Ramos (cell line): ENCODE measurements around the gene TARDBP.
"Not testable (repeated sequence)": the region's sequence is repeated elsewhere in the genome, so short reads cannot be mapped to it uniquely, and the experiment has no call there.

Experiments used
- in situ Hi-C: fragments of 300-500 bp; cut with MboI; formaldehyde crosslinking; loops from one replicate; pipeline ENCODE4 v1.14.3; 2022; ENCODE audit warnings: low sequenced_read_pairs; ENCODE audit not compliant: unreplicated experiment

Gene TARDBP

DNA sequence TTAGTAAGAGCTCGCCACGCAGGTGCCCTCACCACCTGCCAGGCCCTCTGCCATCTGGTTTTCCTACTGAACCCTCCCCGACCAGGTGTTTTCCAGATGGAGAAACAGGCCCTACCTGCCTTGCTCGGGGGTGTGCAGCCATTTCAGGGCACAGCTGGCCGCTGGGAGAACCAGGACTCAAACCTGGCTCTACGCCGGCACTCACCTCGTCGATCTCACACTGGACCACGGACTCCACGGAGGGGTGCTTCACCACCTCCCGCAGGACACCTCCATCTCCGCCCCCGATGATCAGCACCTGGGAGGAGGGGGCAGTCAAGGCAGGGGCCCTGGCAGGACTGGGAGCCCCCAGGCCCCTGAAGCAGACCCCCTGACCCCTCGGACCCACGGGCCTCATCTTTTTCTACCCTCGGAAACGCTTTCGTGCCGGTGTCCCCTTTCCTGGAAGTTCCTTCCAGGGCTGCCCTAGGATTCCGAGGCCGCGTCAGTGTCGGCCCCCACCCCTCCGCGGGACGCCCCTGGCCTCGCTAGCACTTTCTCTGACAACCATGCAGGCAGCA lies 46.2 kb downstream of the TARDBP start:
- in situ Hi-C loops, result no loop called here

DNA sequence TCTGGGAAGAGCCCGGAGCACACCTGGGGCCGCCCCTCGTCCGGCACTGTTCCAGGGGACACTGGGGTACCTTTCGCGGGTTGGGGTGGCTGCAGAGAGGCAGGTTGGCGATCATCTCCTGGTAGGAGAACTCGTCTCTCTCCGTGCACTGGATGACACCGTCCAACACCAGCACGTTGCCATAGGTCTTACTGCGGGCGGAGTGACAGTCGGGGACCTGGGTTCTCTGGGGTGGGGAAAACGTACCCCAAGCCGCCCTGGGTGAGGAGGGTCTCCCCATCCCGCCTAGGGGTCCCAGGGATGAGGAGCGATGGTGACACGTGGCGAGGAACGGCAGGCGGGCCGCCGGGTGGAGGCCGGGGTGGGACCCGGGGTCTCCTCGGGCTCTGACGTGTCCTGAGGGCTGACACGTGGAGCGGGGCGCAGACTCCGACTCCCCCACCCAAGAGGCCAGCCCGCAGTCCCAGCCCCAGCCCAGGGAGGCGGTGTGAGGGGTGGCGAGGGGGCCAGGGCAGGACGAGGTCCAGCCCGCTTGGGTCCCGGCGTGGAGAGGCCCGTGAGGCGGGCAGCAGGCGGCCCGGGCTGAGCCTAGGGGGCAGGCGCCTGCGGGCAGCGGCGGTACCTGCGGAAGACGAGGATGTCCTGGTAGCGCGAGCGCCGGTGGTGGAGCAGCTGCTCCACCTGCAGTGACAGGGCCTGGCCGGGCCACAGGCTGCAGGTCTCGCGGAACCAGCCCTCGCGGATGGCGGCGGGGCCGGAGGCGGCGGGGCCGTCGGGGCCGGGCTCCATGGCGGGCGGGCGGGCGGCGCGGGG lies 46.9 kb downstream of the TARDBP start:
- in situ Hi-C loops, result no loop called here

DNA sequence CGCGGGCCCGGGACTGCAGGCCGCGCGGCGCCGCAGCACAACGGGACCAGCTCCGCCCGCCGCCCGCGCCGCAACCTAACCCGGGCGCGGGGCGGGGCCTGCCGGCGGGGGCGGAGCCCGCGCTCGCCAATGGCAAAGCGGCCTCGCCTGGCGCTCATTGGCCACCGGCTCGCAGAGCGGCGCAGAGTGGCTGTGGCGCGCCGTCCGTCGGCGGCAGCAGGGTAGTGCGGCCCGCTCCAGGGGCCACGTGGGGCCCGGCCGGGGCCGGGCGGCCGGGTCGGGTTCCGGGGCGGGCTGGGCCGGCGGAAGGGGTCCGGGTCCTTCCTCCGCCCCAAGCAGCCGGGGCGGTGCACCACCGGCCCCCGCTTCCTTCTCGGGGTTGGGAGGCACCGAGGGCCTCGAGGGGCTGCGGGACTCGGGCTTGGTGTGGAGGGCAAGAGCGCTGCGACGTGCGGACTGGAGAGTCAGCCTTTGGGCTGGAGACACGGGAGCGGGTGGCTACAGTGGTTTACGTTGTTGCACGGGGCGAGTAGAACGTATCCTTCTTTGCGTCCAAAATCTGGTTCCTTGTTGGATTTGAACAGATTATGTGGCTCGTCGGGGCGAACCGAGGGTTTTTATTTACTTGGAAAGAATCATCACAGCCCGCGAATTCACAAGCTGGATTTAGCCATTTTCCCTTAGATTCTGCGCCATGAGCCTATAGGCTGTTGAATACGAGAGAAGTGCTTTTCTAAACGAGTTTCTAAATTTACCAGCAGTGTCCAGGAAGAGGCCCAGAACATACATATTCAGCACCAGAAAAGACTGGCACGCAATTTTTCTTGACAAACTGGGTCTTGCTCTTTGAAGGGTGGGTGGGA lies 47.7 kb downstream of the TARDBP start, which contains the start of gene SRM:
Gene SRM, minus strand, starts transcription at position 51 of the 863 bp plus-strand sequence. CDS start 75 bp downstream, outside the sequence.
- in situ Hi-C loops, result no loop called here

DNA sequence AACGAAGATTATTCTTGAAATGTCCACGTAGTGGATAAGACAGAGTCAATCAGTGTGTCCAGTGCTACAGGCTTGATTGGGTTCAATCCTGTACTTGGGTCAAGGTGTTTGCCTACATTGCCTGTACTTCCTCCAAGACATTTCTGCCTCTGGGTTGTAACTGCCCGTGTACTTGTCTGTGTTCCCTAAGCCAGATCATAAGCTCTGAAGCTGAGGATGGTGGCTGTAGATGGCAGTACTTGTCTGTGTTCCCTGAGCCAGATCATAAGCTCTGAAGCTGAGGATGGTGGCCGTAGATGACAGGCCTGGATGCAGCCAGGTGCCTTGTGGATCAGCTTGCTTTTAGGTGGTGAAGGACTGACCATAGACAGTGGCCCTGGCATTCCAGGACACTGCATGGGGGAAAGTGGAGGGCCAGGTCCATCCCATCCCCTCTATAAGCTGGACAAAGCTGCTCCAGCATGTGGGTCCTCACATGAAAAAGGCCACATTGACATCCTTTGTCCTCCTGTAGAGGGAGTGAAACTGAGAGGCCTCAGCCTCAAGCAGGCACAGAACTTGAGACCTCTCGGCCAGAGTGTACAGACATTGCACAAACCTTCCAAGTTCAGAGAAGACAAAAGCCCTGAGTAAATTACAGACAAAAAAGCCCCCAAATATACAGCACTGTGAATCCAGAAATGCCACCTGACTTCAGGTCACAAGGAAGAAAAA lies 49.4 kb downstream of the TARDBP start:
- in situ Hi-C loops, result no loop called here

DNA sequence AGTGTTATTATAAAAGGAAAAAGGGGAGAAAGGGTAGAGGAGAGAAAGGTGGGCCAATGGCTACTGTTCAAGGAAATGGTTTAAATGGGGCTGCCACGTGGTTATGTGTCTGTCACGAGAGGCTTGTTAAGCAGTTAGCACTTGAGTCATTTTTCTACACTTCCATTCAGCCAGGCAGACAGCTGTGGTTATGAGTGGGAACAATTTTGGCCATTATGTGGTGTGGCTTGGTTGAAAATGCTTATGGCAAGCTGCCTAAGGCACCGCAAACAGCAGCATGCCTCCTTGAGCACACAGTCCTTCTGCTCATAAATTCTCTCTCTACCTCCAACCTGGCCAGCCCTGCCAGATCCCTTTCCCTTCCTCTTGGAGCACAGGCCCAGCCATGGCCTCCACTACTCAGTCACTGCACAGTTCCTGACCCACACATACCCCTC lies 50.5 kb downstream of the TARDBP start:
- in situ Hi-C loops, result no loop called here

DNA sequence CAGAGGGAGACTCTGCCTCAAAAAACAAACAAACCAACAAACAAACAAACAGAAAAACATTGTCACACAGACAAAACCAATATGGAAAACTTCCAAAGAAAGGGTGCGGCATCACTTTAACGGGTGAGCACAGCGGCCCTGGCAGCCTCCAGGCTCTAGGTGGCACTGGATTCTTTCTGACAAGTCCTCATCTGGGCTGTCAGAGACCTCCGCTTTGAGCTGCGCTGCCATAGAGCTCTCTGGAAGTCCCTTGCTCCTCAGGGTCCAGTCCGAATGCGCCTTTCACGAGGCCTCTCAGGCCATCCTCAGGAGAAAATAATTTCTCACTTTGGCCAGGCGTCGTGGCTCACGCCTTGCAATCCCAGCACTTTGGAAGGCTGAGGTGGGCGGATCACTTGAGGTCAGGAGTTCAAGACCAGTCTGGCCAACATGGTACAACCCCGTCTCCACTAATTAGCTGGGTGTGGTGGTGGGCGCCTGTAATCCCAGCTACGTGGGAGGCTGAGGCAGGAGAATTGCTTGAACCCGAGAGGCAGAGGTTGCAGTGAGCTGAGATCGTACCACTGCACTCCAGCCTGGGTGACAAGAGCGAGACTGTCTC lies 51.6 kb downstream of the TARDBP start:
- in situ Hi-C loops, result not testable (repeated sequence)

DNA sequence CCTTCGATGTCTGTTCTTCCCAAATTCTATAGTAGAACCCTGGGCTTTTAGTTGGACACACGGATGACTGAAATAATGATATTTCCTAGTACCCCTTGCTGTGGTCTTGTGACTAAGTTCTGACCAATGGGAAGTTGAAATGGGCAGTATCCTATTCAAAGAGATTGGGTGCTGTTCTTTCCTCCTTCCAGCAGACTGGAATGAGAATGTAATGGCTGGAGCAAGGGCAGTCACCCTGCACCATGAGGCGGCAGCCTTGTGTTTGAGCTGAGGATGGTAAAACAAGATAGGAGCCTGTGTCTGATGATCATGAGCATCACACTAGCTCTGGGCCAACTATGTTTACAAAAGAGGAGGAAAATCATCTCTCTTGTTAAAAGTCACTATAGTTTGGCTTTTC lies 52.5 kb downstream of the TARDBP start:
- in situ Hi-C loops, result no loop called here

DNA sequence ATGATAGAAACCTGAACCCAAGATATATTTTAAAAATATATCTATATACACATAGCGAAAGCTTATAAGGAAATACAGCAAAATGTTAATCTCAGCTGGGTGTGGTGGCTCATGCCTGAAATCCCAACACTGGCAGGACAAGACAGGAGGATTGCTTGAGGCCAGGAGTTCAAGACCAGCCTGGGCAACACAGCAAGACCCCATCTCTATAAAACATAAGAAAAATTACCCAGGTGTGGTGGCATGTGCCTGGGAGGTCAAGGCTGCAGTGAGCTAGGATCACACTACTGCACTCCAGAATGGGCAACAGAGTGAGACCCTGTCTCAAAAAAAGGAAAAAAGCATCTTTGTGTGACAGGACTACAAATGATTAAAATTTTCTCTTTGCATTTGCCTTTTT lies 53.3 kb downstream of the TARDBP start:
- in situ Hi-C loops, result no loop called here

DNA sequence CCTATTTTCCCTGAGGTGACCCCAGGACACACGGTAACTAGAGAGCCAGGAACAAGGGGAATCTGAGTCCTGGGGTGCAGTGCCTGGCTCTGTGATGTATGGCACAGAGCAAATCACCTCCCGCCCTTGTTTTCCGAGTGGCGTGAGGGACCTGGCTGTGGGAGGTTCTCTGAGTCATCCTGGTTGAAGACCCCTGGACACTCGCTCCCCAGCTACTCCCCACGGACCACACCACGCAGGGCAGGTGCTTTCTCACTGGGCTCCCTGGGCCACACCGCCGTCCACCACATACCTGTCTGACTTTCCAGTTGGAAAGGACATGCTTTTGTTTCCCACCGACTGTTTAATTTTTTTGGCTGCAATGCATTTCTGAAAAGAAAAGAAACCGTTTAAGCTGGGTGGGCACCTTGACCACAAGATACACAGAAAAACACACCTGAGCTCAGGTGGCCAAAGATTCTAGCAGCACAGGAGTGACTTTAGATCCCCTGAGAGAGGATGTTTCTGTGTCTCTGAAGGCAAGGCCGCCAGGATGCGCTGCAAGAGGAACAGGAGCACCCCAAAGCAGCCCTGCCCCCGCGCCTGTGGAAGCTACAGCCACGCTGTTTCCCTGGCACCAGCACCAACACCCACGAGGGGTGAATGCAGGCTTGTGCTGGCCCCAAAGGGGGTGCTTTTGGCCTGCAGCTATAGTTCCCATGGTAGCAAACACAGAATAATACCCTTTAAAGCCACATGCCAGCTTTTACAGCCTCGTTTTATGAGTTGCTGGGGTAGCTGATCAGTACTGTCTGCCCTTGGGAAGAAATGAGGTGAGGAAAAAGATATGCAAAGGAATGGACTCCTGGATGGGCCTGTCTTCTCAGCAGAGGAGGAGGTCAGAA lies 55.5 kb downstream of the TARDBP start:
- in situ Hi-C loops, result no loop called here

DNA sequence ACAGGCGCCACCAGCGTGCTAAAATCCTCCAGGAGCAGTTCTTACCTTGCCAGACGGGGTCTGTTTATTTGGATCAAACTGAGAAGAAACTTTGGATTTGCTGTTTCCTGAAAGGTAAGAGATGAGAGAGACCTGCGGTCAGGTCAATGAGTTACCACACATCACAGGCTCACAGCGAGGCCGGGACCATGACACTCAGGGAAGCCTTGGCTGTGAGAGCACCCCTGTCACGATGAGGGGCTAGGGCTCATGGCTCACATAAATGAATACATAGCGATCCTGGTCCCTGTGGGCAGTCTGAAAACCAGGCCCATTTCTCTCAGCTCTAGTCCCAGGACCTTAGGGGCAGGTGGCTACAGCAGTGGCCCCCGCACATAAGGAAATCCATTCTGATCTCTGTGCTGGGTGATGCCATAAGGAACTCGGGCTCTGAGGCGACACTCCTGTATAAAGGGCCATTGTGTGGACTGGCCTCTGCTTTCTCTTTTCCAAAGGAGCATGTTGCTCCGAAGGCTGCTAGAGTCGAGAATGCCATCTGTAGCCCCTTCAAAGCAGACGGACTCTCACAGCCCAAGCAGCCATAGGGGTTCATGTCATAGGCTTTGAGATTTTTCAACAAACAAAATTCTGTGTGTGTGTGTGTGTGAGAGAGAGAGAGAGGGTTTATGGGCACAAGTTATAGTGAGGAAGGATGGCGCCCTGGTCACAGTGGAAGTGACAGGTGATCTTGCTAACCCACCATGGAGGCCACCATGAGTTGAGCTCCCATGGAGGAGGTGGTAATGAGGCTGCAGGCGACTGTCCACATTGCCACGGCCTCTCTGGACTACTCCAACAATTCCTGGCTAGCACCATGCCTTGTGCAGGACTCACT lies 56.4 kb downstream of the TARDBP start:
- in situ Hi-C loops, result no loop called here

DNA sequence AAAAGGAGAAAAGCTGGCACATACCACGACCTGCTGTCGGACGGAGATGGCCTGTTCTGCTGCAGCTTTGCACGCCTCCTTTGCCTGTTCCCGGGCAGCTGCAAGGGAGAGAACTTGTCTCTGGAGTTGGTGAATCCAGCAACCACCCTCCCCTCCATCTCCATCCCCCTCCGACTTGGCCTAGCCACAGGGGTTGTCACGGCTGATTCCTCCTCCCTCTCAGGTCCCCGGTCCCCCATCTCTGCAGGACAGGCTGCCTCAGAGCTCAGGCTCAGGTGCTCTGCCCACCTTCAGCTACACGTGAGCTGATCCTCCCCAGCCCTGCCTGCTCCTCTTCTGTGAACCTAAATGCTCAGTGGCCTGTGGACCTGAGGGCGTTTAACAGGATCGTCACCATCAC lies 58.4 kb downstream of the TARDBP start:
- in situ Hi-C loops, result no loop called here

DNA sequence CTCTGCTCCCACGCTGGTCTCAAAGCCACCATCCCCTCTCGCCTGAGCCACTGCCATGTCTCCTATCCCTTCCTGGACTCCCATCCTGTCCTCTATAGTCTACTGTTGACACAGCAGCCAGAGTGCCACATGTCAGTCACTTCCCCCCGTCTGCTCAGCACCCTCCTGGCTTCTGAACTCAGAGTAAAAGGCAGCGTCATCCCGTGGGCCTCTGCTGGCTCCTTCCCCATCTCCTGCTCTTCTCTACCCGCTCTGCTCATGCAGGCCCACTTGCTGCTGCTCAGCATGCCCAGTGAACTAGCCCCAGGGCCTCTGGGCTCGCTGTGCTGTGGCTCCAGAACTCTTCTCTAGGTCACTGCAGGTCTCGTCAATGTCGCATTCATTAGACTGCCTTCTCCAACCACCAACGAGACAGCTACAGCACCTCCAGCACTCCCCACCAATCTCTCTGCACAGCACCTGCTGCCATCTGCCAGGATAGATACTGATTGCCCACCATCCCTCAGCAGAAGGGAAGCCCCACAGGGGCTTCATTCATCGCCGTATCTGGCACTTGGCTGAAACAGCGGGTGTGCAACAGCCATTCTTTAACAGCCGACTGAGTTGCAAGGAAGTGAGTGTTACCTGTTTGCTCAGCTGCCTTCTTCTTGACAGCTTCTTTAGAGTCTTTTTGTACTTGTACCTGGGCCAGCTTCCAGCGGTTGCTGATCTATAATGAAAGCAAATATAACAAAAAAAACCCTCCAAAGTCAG lies 59.2 kb downstream of the TARDBP start:
- in situ Hi-C loops, result no loop called here

DNA sequence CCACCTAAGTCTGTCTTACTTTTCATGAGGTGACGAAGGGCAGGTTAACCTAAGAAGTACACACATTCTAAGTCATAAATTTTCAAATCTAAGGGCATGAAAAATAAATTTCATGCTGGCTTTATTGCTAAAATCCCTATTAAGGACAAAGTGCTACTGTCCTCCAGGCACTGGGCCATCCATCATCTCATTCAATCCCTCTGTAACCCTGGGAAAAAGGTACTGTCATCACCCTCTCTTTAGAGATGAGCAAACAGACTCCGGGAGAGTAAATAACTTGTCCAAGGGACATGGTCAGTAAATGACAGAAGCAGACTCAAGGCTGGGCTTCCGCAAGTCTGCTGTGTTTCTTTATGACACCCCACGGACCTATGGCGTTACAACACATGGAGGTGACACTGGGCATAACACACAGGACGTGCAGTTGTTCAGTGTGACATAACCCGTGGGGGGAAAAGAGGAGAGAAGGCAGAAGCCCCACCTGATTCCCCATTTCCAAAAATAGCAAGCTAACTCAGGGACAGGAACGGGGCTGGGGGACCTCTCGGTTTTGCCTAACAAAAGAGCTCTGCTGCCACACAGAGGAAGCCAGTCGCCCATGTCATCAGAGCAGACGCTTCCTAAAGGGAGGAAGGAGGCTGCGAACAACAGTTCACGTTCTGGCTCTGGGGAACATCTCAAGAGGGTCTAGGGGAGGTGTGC lies 59.9 kb downstream of the TARDBP start:
- in situ Hi-C loops, result no loop called here

DNA sequence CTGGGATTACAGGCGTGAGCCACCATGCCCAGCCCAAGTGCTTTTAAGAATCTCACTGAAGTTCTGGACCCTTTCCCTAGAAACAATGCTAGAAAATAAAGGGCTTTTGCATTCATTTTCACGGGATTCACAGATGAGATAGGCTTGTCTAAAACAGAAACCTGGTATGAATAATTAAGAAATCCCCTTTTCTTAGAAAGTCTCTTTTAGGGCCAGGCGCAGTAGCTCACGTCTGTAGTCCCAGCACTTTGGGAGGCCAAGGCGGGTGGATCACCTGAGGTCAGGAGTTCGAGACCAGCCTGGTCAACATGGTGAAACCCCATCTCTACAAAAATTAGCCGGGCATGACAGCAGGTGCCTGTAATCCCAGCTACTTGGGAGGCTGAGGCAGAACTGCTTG lies 60.9 kb downstream of the TARDBP start:
- in situ Hi-C loops, result not testable (repeated sequence)
